ENCODE data around the gene RALGPS2. TPM values are rescaled to one million over a fixed set of nuclear protein-coding genes. Genes with fewer than 3 reads are reported as not detected.

RALGPS2 gene, protein sequence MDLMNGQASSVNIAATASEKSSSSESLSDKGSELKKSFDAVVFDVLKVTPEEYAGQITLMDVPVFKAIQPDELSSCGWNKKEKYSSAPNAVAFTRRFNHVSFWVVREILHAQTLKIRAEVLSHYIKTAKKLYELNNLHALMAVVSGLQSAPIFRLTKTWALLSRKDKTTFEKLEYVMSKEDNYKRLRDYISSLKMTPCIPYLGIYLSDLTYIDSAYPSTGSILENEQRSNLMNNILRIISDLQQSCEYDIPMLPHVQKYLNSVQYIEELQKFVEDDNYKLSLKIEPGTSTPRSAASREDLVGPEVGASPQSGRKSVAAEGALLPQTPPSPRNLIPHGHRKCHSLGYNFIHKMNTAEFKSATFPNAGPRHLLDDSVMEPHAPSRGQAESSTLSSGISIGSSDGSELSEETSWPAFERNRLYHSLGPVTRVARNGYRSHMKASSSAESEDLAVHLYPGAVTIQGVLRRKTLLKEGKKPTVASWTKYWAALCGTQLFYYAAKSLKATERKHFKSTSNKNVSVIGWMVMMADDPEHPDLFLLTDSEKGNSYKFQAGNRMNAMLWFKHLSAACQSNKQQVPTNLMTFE
- total RNA-seq (10 to 100 TPM in 8 of 9 donors, 1 to 10 TPM in 1; 9.3 to 36.7 (median 14.1) TPM), polyA plus RNA-seq (1 to 10 TPM; 2.5 to 8.3 (median 4.2) TPM)
- long read RNA-seq, donor 1, partial matches to known transcripts: 0 of 5 reads
- long read RNA-seq, donor 1, other reads (novel, unspliced or antisense): 5 of 5 reads
- long read RNA-seq, donor 2, full-length matches to known transcripts: 1 of 1 reads
- long read RNA-seq, donor 2, partial matches to known transcripts: 0 of 1 reads
- long read RNA-seq, donor 2, other reads (novel, unspliced or antisense): 0 of 1 reads
- long read RNA-seq, donor 3, partial matches to known transcripts: 0 of 1 reads
- long read RNA-seq, donor 3, other reads (novel, unspliced or antisense): 0 of 1 reads
- long read RNA-seq, donor 4, partial matches to known transcripts: 1 of 5 reads
- long read RNA-seq, donor 4, other reads (novel, unspliced or antisense): 4 of 5 reads
- long read RNA-seq, donor 5, partial matches to known transcripts: 1 of 3 reads
- long read RNA-seq, donor 5, other reads (novel, unspliced or antisense): 2 of 3 reads
- long read RNA-seq, donor 6, full-length matches to known transcripts: 2 of 9 reads
- long read RNA-seq, donor 6, partial matches to known transcripts: 2 of 9 reads
- long read RNA-seq, donor 6, other reads (novel, unspliced or antisense): 5 of 9 reads
- long read RNA-seq, donor 7, full-length matches to known transcripts: 2 of 2 reads
- long read RNA-seq, donor 7, partial matches to known transcripts: 0 of 2 reads
- long read RNA-seq, donor 7, other reads (novel, unspliced or antisense): 0 of 2 reads
- long read RNA-seq, donor 8, full-length matches to known transcripts: 4 of 4 reads
- long read RNA-seq, donor 8, partial matches to known transcripts: 0 of 4 reads
- long read RNA-seq, donor 8, other reads (novel, unspliced or antisense): 0 of 4 reads
- long read RNA-seq, donor 9: 0 reads
- long read RNA-seq, donor 10: 0 reads

DNA sequence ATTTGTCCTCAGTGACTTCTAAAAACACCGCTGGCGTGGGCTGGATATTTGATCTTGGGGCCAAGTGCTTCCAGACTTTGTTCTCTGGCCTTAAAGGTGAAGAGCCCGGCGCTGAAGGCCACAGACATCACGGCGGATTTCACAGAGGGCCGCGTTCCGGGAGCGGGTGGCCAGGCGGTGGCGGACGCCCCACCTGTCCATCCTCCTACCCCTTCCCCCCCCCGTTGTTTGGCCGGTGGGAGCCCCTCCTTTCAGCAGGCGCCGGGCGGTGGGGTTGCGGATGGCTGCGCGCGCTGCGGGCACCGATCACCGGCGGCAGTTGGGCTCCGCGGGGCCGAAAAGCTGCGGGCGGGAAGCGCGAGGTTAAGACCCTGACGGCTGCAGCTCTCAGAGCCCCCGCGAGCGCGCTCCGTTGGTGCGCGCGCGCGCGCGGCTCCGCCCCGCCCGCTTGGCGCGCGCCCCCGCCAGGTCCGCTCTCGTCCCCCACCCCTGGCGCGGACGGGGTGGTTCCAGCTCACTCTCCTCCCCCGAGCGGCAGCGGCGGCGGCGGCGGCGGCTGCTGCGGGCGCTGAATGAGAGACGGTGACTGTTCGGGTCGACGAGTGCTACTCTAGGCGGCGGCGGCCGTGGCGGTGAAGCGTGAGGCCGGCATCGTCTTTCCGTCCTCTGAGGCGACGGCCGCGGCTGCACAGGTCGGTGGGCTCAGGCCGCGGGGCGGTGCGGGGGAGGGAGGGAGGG is at the start of gene RALGPS2:
Gene RALGPS2 (plus strand): TSS at position 517 of the 738 bp plus-strand sequence. CDS start 51,521 bp downstream, outside the sequence.
- H3K27ac ChIP-seq: peak within 1 kb of the TSS; percentile 76 to 93 (median 85)
- peak within 1 kb of the TSS; percentile 83 to 99 (median 90) for H3K4me3 ChIP-seq
- H3K4me1 ChIP-seq (replicated peaks in 1 of 2): peaks cover 6 to 15% of the 10 kb centered on the region in 2 donors
- no peaks in the 10 kb centered on the region for H3K9me3 ChIP-seq (replicated peaks in 1 of 3)
- WGBS, 4 donors: 1 to 29% (median 2%) methylated on average over 4 to 90 of the region's 90 CpGs
- no peaks in the 10 kb centered on the region for H3K36me3 ChIP-seq (replicated peaks in 1 of 2)
- intact Hi-C loops (cut with DNase I): no loop called here
- peak; percentile 57 to 76 (median 65) for DNase-seq
- H3K27me3 ChIP-seq: no peaks in the 10 kb centered on the region
- TF ChIP-seq, protein P1, sequence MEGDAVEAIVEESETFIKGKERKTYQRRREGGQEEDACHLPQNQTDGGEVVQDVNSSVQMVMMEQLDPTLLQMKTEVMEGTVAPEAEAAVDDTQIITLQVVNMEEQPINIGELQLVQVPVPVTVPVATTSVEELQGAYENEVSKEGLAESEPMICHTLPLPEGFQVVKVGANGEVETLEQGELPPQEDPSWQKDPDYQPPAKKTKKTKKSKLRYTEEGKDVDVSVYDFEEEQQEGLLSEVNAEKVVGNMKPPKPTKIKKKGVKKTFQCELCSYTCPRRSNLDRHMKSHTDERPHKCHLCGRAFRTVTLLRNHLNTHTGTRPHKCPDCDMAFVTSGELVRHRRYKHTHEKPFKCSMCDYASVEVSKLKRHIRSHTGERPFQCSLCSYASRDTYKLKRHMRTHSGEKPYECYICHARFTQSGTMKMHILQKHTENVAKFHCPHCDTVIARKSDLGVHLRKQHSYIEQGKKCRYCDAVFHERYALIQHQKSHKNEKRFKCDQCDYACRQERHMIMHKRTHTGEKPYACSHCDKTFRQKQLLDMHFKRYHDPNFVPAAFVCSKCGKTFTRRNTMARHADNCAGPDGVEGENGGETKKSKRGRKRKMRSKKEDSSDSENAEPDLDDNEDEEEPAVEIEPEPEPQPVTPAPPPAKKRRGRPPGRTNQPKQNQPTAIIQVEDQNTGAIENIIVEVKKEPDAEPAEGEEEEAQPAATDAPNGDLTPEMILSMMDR (IDR thresholded peaks at IDR 0.05): no peak
- TF ChIP-seq POLR2A (IDR thresholded peaks at IDR 0.05): peak in 1 of 2 donors; percentile 68

DNA sequence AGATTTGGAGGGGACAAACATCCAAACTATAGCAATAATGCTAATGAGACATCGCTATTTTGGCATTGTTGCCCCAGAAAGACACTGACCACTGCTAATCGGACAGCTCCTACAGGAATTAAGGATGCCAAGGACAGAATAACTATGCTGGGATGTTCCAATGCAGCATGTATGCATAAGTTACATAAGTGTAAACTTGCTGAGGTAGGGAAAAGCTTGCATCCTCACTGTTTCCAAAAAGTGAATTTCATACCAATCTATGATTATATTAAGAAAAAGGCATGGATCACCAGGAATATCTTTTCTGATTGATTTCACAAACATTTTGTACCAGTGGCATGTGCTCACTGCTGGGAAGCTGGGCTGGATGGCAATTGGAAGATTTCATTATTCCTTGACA is 45.8 kb upstream of the RALGPS2 start:
- 80 to 89% (median 87%) methylated on average over 2 of the region's 2 CpGs for WGBS, 4 donors
- Histone ChIP-seq H3K27ac (no peak overlapping the region), H3K4me3 (no peak overlapping the region), H3K36me3 (replicated peaks in 1 of 2) (no peaks in the 10 kb centered on the region), H3K9me3 (replicated peaks in 1 of 3) (no peaks in the 10 kb centered on the region), H3K4me1 (replicated peaks in 1 of 2) (peaks cover 0 to 10% of the 10 kb centered on the region in 2 donors), H3K27me3 (no peaks in the 10 kb centered on the region)
- TF ChIP-seq, protein P1 (IDR thresholded peaks at IDR 0.05): no peak
- TF ChIP-seq POLR2A (IDR thresholded peaks at IDR 0.05): no peak
- DNase-seq: no peak
- intact Hi-C loops (cut with DNase I): no loop called here

DNA sequence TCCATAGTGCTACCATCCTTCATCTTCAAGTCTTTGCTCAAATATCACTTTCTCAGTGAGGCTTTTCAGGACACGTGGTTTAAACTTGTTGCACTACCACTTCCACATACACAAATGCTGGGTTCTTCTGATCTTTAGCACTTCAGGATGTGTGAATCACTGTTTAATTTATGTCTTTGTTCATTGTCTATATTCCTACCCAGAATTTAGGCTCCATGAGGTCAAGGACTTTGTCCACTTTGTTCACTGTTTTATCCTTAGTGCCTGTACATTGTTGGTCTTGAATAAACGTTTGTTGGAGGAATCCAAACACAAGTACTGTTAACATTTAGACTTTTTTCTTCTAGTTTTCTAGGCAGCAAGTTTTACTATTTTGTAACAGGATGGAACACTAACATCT is 42.6 kb upstream of the RALGPS2 start:
- Histone ChIP-seq H3K27ac (no peak overlapping the region), H3K36me3 (replicated peaks in 1 of 2) (no peaks in the 10 kb centered on the region), H3K9me3 (replicated peaks in 1 of 3) (no peaks in the 10 kb centered on the region), H3K4me1 (replicated peaks in 1 of 2) (peaks cover 0 to 10% of the 10 kb centered on the region in 2 donors), H3K27me3 (no peaks in the 10 kb centered on the region), H3K4me3 (no peak overlapping the region)
- WGBS, 4 donors: 18 to 31% (median 23%) methylated on average over 2 of the region's 2 CpGs
- intact Hi-C loops (cut with DNase I): no loop called here
- DNase-seq: no peak
- TF ChIP-seq POLR2A (IDR thresholded peaks at IDR 0.05): no peak
- TF ChIP-seq, protein P1 (IDR thresholded peaks at IDR 0.05): no peak

Data from adrenal gland (tissue), 19 donors.